GM18867 (cell line): Measurements from ENCODE around the gene LRFN2.

Experiments
- ATAC-seq: cut with Tn5 transposase; IDR thresholded peaks from one replicate; pipeline ENCODE4 v1.9.1; 2021; ENCODE audit warnings: mild to moderate bottlenecking, moderate library complexity; ENCODE audit not compliant: unreplicated experiment

LRFN2 gene

DNA sequence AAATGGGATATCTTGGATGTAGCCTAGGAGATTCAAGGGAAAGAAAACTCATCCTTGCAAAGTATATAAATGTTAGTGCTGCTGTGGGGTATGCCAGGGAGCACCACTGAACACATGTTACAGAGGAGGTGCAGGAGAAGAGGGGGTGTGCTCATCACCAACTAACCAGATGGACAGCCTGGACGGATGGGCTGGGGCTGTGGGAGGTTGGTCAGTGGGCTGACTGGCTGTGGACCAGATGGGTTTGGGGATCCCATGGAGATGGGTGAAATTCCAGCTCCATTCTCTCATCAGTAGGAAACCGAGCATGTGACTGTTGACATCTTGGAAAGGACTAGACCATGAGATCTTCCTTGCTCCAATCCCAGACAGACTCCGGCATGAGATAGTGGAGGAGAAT, 201.0 kb downstream of the LRFN2 start:
- no peak for ATAC-seq

DNA sequence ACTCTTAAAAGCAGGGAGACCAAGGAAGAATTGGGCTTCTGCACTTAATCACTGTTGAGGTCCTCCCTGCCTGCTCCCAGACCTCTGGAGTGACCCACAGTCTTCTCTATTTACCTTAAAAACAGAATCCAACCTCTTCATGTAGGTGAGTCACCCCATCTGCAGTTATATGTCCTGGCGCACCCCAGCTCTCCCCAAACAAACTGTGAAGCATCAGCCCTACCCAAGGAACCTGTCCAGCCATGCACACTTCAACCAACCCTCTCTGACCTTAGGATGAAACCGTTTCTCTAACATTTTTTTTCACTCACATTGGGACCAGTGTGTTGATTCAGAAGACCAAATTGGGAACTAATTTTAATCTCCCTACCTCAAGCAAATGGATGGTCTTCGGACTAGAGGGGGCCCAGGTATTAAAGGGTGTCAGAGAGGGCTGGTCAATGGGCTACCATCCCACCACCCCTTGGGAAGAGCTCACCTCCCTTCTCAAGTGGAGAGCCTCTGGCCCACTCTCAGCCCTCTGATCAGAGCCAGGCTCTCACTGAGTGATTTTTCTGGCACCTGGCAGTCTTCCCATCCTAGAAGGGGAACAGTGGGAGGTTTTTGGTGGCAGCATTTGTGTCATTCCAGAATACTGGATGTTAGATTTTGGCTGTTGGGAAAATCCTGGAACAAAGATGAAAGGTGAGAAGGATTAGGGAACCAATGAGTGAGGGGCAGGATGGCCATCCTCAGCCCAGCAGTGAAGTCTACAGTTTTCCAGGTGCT, 203.6 kb downstream of the LRFN2 start:
- ATAC-seq, result no peak

DNA sequence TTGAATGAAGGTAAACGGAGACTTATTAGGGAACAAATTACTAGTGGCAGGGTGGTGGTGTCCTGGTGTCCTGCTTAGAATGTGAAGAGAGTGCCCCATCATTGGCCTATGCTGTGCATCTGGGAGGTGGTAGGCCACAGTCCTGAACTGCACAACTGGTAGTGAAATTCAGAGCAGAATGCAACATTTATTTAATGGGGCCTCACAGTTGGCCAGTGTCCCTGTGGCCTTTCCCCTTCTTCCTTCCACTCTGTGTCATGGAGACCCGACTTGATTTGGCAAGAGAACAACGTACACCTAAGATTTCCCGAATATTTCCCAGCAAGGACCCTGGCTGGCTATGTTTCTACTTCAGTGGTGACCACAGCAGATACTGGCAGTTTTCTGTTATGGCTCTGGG, 206.9 kb downstream of the LRFN2 start:
- no peak for ATAC-seq

DNA sequence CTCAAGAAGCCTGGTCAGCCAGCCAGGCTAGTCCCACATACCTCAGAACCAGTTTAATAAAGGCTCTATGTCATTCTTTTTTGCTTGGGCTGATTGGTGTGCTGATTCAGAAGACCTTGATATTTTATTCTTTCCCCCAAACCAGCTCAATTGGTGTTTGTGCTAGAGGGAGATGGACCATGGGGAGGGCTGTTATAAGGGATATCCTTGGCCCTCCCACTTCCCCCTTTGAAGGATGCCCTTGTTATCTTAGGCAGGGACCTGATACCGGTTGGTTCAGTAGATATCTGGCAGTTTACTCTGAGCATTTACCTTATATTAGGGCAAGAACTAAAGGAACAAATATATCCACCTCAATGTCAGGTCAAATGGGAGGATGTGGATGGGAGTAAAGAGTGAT, 207.4 kb downstream of the LRFN2 start:
- ATAC-seq, result no peak

DNA sequence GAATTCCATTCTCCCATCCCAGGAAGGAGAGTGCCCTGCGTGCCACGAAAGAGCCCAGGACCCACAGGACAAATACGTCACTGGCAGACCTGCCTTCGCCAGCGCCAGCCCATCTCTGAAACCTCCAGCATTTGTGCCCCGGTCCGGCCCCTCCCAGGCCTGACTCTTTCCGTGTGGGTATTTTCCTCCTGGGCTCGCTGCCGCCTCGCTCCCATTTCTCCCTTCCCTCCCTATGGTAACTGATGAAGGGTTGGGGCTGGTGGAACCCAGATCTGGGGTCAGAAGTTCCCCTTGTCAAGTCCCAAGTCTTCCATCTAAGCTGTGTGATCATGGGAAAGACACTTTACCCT, 208.5 kb downstream of the LRFN2 start:
- ATAC-seq, result no peak

DNA sequence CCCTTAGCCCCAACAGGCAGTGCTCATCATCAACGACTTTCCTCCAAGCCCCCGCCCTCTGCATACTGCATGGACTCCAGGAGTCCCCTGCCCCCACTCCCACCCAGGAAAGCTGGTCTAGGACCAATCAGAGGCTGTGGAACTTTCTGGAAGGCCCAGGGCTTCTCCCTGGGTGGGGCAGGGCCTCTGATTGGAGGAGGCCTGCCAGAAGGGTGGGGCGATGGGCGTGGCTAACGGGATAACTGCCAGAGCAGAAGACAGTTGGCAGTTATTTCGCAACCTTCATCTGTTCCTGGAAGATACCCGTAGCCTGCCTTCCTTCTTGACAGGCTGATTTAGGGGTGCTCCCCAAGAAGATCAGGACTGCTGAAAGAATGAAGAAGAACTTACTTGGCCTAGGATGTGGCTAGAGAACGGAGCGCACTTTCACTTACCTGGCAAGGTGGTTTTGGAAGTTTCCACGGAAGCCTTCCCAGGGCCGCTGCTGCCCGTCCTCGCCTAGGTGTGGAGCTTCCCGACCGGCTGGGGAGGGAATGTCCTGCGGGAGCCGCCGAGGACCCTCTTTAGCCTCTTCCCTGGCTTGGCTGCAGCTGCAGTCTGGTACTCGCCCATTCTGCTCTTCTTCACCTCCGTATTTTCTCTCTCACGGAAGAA, 209.0 kb downstream of the LRFN2 start:
- no peak for ATAC-seq

DNA sequence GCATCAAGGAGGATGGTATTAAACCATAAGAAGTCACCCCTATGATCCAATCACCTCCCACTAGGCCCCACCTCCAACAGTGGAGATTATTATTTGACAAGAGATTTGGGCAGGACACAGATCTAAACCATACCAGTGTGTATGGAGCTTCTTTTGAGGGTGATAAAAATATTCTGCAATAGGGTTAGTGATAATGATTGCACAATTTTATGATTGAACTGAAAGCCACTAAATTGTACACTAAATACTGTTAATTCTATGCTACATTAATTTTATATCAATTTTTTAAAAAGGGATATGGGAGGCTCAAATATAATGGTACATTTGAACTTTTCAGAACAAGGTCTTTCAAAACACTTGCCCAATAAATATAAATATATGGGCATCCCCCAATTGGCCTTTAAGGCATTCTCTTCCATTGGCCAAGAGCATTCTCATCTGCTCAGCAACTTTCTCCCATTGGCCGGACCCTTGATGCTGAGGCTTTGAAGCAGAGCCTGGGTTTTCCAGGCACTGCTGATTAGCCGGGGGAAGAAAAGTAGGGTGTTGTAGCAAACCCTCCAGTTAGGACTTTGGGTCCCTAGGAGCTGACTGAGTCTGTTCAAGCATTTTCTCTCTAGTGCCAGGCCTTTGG, 209.9 kb downstream of the LRFN2 start:
- no peak for ATAC-seq

DNA sequence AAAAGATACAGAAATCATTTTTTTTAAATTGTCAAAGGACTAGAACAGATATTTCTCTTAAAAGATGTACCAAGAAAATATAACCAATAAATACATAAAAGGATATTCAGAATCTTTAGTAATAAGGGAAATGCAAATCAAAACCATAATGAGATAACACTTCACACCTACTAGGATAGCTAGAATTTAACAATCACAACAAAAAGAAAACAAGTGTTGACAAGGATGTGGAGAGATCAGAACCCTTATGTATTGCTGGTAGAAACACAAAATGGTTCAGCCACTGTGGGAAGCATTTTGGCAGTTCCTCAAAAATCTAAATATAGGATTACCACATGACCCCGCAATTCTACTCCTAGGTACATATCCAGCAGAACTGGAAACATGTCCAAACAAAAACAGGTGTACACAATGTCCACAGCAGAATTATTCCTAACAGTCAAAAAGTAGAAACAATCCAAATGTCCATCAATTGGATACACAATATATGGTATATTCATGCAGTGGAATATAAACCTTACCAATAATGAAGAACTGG, 211.0 kb downstream of the LRFN2 start:
- ATAC-seq, result no peak

DNA sequence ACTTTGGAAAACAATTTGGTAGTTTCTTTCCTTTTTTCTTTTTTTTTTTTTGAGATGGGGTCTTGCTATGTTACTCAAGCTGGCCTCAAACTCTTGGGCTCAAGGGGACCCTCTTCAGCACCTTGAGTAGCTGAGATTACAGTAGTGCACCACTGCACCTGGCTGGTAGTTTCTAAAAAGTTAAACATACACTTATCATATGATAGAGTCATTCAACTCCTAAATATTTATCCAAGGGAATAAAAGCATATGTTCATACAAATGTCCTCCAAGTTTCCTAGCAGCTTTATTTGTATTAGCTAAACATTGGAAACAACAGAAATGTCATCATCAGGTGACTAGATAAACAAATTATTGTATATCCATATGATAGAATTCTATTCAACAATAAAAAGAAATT, 213.9 kb downstream of the LRFN2 start:
- ATAC-seq, result no peak

DNA sequence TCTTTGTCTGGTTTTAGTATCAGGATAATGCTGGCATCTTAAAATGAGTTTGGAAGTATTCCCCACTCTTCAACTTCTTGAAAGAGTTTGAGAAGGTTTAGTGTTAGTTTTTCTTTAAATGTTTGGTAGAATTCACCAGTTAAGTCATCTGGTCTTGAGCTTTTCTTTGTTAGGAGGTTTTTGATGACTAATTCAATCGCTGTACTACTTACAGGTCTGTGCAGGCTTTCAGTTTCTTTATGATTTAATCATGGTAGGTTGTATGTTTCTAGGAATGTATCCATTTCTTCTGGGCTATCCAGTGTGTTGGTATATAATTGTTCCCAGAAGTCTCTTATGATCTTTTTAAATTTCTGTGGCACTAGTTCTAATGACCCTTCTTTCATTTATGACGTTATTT, 215.5 kb downstream of the LRFN2 start:
- no peak for ATAC-seq

DNA sequence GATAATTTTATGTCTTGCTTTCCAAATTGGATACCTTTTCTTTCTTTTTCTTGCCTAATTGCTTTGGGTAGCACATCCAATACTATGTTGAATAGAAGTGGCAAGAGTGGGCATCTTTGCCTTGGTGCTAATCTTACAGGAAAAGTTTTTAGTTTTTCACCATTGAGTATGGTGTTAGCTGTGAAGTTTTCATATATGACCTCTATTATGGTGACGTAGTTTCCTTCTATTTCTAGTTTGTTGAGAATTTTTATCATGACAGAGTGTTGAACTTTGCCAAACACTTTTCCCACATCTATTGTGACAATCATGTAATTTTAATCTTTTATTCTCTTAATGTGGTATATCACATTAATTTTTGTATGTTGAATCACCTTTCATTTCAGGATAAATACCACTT, 216.1 kb downstream of the LRFN2 start:
- no peak for ATAC-seq

DNA sequence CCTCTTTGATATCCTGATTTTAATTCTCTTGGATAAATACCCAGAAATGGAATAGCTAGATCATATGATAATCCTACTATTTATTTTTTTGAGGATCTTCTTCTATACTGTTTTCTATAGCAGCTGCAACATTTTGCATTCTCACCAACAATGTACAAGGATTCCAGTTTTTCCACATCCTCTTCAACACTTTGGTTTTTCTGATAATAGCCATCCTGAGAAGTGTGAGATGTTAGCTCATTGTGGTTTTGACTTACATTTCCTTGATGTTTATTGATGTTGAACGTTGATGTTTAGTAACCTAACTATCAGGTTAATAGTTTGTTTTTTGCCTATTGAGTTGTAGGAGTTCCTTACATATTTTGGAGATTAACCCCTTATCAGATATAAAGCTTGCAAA, 217.3 kb downstream of the LRFN2 start:
- no peak for ATAC-seq

DNA sequence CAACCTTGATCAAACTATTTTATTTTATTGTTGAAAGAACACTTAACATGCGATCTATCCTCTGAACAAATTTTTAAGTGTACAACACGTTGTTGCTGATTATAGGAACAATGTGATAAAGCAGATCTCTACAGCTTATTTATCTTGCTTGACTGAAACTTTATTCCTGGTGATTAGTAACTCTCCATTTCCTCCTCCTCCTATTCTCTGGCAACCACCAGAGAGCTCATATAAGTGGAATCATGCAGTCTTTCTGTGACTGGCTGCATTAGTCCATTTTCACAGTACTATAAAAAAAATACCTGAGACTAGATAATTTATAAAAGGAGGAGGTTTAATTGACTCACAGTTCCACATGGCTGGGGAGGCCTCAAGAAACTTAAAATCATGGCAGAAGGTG, 218.1 kb downstream of the LRFN2 start:
- no peak for ATAC-seq

DNA sequence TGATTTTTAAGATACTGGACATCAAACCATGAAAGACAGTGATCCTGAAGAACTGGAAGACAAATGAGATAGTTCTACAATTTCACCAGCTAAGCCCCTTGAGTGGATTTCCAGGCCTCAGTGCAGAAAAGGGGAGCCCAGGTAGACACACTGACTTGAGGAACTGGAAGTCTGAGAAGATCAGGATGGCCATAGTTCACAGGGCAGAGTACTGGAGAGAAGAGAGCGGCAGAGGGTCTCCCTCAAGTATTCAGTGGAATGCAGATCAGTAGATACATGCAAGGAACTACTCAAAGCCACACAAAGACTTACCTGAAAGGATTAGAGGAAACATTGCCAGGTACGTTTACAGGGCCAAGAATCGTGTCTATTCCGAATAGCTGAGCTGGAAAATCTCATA, 224.3 kb downstream of the LRFN2 start:
- no peak for ATAC-seq

DNA sequence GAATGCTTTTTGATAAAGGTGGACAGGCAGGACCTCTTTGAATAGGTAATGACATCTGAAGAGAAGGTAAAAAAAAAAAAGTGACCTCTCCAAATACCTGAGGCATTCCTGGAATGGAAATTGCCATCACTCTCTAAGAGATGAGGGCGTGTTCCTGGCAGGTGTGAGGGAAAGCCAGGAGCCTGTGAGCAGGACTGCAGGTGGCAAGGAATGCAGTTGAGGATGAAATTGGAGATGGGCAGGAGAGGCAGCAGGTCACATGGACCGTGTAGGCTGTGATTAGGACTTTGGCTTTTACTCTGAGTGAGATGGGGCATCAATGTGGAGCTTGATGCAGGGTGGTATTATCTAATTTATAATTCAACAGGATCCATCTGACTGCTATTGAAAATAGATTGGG, 227.4 kb downstream of the LRFN2 start:
- no peak for ATAC-seq

DNA sequence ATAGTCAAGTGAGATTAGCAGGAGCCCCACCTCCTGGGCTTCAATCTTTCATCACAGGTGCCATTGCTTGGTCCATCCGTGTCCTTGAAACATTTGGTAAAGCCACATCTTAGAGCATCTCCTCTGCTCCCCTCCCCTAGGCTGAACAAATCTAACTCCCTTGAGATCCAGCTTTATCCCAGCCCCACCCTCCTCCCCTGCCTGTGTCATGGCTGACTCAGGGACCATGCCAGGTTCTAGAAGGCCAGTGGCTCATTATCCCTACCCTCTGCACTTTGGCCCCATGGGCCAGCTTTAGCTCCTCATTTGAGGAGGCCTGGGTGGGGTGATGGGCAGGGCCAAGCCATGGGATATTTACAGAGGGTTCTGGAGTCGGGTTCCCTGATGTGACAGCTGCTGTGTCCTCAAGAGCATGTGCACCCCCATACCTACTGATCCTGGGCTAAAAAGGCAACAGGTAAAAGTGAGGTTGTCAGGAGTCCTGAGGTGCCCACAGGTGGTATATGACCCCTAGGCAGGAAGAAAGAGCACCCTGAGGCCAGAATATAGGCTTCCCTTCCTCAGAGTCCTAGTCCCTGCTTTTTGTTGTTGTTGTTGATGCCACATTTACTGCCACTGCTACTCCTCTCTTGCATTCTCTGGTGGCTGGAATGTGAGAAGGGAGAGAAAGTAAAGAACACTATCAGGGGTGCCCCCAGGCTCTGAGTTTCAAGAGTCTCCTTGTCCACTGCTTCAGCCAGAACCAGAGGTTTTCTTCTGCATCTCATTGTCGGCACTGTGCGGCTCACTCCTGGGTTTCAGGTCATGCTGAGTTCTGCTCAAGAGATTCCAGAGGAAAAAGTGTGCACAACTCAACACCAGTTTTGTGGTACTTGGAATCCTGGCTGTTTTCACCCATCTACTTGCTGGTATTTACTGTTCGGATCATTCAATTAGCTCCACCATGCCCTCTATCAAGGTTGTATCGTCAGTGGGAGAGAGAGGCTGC, 228.4 kb downstream of the LRFN2 start:
- no peak for ATAC-seq

DNA sequence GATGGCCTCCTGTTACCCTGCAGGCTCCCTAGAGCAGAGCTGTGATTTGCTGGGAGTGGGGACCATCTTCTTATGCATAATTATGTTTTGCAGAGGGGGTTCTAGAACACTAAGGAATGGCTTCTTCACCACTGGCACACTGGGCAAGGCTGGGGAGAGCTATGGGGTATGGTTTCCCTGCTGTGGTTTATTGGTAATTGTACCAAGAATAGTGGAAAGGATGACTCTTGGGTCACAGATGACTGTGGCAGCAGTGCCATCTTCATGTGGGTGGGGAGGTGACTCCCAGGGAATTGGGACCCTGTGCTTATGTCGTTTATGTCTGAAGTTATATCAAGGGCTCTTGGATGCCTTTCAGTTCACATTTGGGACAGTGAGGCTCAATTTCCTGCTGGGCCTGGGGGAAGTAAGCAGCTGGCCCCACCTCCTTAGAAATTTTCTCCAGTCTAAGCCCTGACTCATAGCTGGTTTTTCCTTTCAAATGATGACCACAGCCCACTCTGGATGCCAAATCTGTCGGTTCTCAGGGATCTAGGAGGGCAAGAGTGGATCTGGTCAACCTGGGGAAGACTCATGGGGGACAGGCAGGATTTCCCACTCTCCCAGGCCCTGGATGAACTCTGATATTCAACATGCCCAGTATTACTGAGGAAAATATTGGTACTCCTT, 230.8 kb downstream of the LRFN2 start:
- no peak for ATAC-seq

DNA sequence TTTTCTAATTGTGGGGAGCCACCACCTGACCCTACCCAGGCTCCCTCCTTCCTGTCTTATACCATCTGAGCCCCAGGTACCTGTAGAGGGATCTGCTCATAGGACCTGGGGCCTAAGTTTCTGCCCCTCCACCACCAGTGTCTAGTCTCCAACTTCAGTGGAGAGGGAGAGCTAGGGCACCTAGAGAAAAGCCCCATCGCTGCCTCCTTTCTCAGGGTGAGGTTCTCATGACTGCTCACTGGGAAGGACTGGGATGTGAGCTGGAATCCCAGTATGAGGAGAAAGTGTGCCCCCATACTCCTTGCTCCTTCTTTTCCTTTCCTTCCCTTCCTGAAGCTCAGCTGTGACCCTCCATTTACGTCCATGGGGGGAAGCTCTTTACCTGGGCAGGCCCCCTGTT, 231.6 kb downstream of the LRFN2 start:
- no peak for ATAC-seq

DNA sequence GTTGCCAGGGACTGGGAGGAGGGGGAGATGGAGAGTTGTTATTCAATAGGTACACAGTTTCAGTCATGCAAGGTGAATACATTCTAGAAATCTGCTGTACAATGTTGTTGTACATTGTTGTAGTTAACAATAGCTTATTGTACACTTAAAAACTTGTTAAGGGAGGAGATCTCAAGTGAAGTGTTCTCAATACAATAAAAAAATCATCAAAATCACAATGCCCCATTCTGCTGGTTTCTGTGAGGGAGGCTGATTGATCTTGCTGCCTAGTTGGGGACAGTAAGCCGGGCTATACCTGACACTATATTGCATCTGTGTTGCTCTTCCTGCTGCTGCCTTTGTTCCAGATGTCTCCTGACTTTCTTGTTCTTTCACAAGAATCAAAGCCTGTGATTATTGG, 232.1 kb downstream of the LRFN2 start:
- ATAC-seq, result no peak

DNA sequence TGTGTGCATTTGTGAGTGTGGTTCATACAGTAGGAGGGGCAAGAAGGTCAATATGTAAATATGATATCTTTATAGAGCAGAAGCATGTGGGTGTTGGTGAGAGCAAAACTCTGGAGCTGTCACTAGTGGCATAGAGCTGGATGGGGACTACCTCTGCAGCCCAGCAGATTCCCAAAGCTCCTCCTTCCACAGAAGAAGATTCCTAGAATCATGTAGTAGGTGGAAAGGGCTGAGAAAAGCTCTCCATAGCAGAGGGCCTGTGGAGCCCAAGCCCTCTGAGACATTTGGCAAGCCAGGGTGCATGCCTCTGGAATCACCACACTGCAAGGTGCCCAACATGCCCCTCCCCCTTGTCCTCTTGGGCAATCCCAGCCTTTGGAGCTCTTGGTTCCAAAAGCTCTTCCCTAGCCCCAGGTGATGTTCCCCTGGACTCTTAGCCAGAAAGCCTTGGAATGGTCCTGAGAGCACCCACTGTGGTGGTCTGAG, 233.2 kb downstream of the LRFN2 start:
- ATAC-seq, result no peak
